ENCODE results near the gene MCCC1. TPM values are rescaled to one million over a fixed set of nuclear protein-coding genes. Genes with fewer than 3 reads are reported as not detected.

MCCC1 gene
- total and polyA plus RNA-seq, 3 donors from 2014 or later: 22.7 to 37.8 (median 35.9) TPM

DNA sequence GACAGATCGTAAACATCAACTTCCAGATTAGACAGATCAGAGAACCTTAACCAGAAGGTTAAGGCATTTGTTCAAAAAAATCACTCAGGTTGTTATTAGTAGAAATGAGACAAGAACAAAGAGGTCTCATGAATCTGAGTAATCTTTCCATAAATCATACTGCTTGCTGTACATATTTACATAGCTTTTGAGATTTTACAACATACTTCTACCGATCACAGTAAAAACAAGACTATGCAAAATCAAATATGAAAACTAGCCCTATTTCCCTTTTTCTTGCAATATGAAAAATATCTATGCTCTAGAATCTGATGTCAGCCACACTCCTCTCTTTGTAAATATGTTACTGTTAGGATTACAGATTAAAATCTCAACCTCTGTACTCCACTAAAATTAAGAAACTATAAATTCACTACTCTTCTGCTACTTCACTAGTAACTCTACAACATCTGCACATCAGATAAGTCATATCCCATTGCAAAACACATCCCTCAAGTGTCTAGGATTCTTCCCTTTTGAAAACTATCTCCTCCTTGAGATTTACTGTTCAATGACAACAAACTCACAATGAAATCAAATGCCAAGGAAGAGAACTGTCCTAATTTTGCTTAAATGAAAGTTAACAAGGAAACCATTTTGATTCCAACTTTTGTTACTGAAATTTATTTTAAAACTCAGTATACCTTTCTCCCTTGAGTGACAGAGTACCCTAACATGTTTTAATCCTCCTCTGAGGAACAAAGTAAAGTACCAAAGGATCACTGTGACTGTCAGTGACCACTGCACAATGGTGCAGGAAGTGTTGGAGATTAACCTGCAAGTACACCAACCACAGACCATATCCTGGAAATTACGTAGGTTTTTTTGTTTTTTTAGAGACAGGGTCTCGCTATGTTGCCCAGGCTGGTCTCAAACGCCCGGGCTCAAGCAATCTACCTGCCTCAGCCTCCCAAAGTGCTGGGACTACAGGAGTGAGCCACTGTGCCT lies 131.8 kb downstream of the MCCC1 start:
- no peak for TF ChIP-seq POLR2A (IDR thresholded peaks at IDR 0.05)
- TF ChIP-seq, protein P1, sequence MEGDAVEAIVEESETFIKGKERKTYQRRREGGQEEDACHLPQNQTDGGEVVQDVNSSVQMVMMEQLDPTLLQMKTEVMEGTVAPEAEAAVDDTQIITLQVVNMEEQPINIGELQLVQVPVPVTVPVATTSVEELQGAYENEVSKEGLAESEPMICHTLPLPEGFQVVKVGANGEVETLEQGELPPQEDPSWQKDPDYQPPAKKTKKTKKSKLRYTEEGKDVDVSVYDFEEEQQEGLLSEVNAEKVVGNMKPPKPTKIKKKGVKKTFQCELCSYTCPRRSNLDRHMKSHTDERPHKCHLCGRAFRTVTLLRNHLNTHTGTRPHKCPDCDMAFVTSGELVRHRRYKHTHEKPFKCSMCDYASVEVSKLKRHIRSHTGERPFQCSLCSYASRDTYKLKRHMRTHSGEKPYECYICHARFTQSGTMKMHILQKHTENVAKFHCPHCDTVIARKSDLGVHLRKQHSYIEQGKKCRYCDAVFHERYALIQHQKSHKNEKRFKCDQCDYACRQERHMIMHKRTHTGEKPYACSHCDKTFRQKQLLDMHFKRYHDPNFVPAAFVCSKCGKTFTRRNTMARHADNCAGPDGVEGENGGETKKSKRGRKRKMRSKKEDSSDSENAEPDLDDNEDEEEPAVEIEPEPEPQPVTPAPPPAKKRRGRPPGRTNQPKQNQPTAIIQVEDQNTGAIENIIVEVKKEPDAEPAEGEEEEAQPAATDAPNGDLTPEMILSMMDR (IDR thresholded peaks at IDR 0.05): no peak
- WGBS, 2 donors: 91 to 93% methylated on average over 6 of the region's 6 CpGs
- no peak for DNase-seq
- H3K27me3 ChIP-seq: no peaks in the 10 kb centered on the region
- H3K4me3 ChIP-seq: no peak overlapping the region
- no peaks in the 10 kb centered on the region for H3K9me3 ChIP-seq
- intact Hi-C loops (cut with DNase I; ENCODE audit: low total_unique reads): no loop called here
- H3K27ac ChIP-seq: no peak overlapping the region
- peaks cover 9% of the 10 kb centered on the region for H3K4me1 ChIP-seq
- H3K36me3 ChIP-seq (ENCODE audit: low read depth, missing control alignments): no peaks in the 10 kb centered on the region

DNA sequence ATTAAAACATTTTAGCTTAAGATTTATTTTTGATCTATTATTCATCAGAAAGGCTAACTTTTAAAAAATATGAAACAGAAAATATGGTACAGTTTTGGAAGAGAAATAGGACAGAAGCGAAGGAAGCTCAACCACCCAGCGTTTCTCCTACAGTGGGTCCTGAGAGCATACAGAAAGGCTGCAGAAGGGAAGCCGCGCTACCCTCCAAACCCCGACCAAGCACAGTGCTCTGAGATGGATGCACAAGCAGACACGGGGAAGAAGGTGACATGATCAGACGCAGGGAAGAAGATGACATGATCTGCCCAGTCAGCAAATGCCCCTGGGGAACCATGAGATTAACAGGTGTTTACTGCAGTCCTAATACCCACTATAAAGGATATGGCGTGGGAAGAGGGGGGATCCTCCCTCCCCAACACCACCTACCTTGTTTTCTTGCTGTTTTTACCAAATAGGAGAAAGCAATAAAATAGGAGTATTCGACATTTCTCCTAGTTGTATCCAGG lies 133.4 kb downstream of the MCCC1 start:
- H3K36me3 ChIP-seq (ENCODE audit: low read depth, missing control alignments): no peaks in the 10 kb centered on the region
- intact Hi-C loops (cut with DNase I; ENCODE audit: low total_unique reads): no loop called here
- no peak overlapping the region for H3K4me3 ChIP-seq
- H3K9me3 ChIP-seq: no peaks in the 10 kb centered on the region
- DNase-seq: no peak
- TF ChIP-seq, protein P1 (IDR thresholded peaks at IDR 0.05): no peak
- TF ChIP-seq POLR2A (IDR thresholded peaks at IDR 0.05): no peak
- peaks cover 9% of the 10 kb centered on the region for H3K4me1 ChIP-seq
- H3K27ac ChIP-seq: no peak overlapping the region
- H3K27me3 ChIP-seq: no peaks in the 10 kb centered on the region
- 82 to 90% methylated on average over 9 of the region's 9 CpGs for WGBS, 2 donors

Other genes starting within 250 kb of the MCCC1 start
- gene DCUN1D1, start 119.0 kb downstream of the MCCC1 start, total RNA-seq: 100 to 1,000 TPM in 1 of 2 donors, 10 to 100 TPM in 1; 72.8 to 270 TPM
- gene DCUN1D1, start 119.0 kb downstream of the MCCC1 start, polyA plus RNA-seq (ENCODE audit: insufficient read depth, low read depth, low replicate concordance): 346 TPM
- 10 to 100 TPM; 10.1 to 16.3 TPM for gene LAMP3, start 63.2 kb upstream of the MCCC1 start, total RNA-seq
- gene LAMP3, start 63.2 kb upstream of the MCCC1 start, polyA plus RNA-seq (ENCODE audit: insufficient read depth, low read depth, low replicate concordance): 52.6 TPM
- 1 to 10 TPM; 5.9 to 6.3 TPM for gene B3GNT5, start 153.8 kb upstream of the MCCC1 start, total RNA-seq
- gene B3GNT5, start 153.8 kb upstream of the MCCC1 start, polyA plus RNA-seq (ENCODE audit: insufficient read depth, low read depth, low replicate concordance): 18.3 TPM